Esophagus muscularis mucosa (tissue), 4 donors: ENCODE results near the gene TTLL5. TPM values are rescaled to one million over a fixed set of nuclear protein-coding genes. Genes with fewer than 3 reads are reported as not detected.

Experiments
- DNase-seq: peaks from one replicate; pipeline ENCODE4 v3.0.0-alpha.2; 2017; ENCODE audit errors: extremely low spot score
- H3K27ac ChIP-seq, 4 donors: fragments of 200-600 bp; sonication (generic); replicated peaks in 1 of 4; 1 replicate in 3 of 4; 2 replicates in 1 of 4; pipeline ENCODE4 v1.5.1; 2016 to 2019; ENCODE audit warnings: mild to moderate bottlenecking in 1 of 4
- H3K27me3 ChIP-seq, 4 donors: fragments of 200-600 bp; sonication (generic); one replicate each; pipeline versions ENCODE4 v1.5.1 to v1.6.0; 2016 to 2019
- H3K36me3 ChIP-seq, 4 donors: fragments of 200-600 bp; sonication (generic); one replicate each; pipeline ENCODE4 v1.5.1; 2016 to 2019
- H3K4me1 ChIP-seq, 4 donors: fragments of 200-600 bp; sonication (generic); one replicate each; pipeline ENCODE4 v1.5.1; 2016 to 2019
- H3K4me3 ChIP-seq, 4 donors: fragments of 200-600 bp; sonication (generic); 1 replicate in 2 of 4; 2 replicates in 2 of 4; pipeline ENCODE4 v1.5.1; 2016 to 2019; ENCODE audit warnings: mild to moderate bottlenecking in 4 of 4, moderate library complexity in 1 of 4
- H3K9me3 ChIP-seq, 4 donors: fragments of 200-600 bp; sonication (generic); 1 replicate in 3 of 4; 2 replicates in 1 of 4; pipeline ENCODE4 v1.5.1; 2016 to 2019
- EP300 ChIP-seq: sonication (generic); formaldehyde crosslinking; IDR thresholded peaks from one replicate; pipeline ENCODE4 v1.6.1; 2017; ENCODE audit warnings: antibody characterized with exemption
- POLR2A ChIP-seq: fragments of 450-650 bp; IDR thresholded peaks from one replicate; pipeline ENCODE4 v1.6.1; 2017; ENCODE audit warnings: antibody characterized with exemption, moderate library complexity, mild to moderate bottlenecking, low read depth
- POLR2AphosphoS5 ChIP-seq, 2 donors: sonication (generic); formaldehyde crosslinking; IDR thresholded peaks; one replicate each; pipeline ENCODE4 v1.6.1; 2017; ENCODE audit warnings: antibody characterized with exemption in 2 of 2
- WGBS: methylation state at CpG from one replicate; pipeline ENCODE4 v1.1.5; 2018; 5-methylcytosine and 5-hydroxymethylcytosine counted together
- intact Hi-C: fragments of 100-400 bp; cut with DNase I; formaldehyde crosslinking; loops from one replicate; pipeline ENCODE4 v1.15.1; 2023
- total RNA-seq, 4 donors: library from RNA; depleted of rRNA; stranded (reverse); fragments of >200 nt; gene quantifications; one replicate each; pipeline versions ENCODE4 v1.1.0 to v1.2.1, GENCODE V29; 2016
- TF ChIP-seq, protein P1 (sequence below), 3 experiments: fragments of 200-600 bp in 2 of 3; fragments of 450-650 bp in 1 of 3; sonication (generic) in 2 of 3; IDR thresholded peaks; one replicate each; pipeline ENCODE4 v1.5.1; 2017 to 2019; ENCODE audit warnings: antibody characterized with exemption in 3 of 3, mild to moderate bottlenecking in 2 of 3, moderate library complexity in 1 of 3

TTLL5 gene
- total RNA-seq, 4 donors from 2014 or later = 16.9 to 26.6 (median 21.2) TPM

DNA sequence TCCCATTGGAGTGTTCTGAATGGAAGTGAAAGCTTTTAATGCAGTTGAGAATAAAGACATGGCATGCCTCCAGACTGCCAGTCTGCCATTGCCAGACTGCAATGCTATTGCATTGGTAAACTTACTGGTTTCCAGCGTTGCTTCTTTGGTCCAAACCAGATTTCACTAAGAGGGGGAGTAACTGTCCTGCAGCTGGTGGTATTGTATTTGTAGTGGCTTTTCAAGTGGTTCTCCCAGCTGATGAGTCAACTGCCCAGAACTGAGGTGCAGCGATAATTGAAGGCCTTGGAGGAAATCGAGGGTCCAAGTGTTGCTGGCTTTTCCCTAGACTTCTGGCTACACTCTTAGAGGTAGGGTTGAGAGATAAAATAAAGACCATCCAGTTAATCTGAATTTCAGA lies 32.2 kb upstream of the TTLL5 start:
- intact Hi-C loops = no loop called here
- Histone ChIP-seq H3K27me3 (no peaks in the 10 kb centered on the region), H3K27ac (no peak overlapping the region), H3K4me1 (no peaks in the 10 kb centered on the region), H3K4me3 (no peak overlapping the region), H3K9me3 (no peaks in the 10 kb centered on the region), H3K36me3 (no peaks in the 10 kb centered on the region)
- no peak for DNase-seq
- 92% methylated on average over 3 of the region's 3 CpGs for WGBS
- no peak for TF ChIP-seq EP300

DNA sequence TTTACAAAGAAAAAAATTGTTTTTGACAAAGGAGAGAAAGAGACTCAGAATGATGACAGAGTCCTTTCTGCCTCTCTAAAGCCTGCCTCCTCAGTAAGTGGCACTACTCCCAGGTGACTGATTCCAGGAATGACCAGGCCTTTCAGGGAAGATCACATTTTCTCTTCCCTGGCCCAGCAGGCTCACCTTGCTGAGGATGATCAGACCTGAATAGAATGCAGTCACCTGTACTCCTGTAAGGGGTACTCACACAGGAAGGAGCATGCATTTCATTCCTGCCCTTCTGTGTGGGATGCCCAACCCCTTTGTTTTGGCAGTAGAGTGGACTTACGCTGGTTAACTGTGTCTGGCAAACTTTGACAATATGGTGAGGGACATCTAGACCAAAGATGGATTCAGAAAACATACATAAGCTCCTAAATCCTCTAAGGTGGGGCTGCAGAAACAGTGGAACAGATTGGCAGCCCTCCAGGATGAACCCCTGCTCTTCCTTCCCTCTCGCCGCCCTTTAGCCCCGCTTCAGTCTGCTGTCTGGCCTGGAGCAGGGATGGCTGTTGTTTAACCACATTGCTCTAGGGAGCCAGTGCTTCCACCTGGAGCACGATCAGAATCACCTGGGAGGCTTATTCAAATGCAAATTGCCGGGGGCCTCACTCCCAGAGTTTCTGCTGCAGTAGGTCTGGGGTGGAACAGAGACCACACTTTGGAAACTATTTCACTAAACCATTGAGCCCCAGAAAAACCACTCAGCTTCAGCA lies 30.2 kb upstream of the TTLL5 start:
- Histone ChIP-seq H3K4me1 (no peaks in the 10 kb centered on the region), H3K4me3 (no peak overlapping the region), H3K36me3 (no peaks in the 10 kb centered on the region), H3K27me3 (no peaks in the 10 kb centered on the region), H3K27ac (no peak overlapping the region), H3K9me3 (no peaks in the 10 kb centered on the region)
- WGBS = 85% methylated on average over 6 of the region's 6 CpGs
- intact Hi-C loops = no loop called here
- TF ChIP-seq POLR2AphosphoS5 (IDR thresholded peaks at IDR 0.05) (no peak), EP300 (no peak), POLR2A (no peak)
- TF ChIP-seq, protein P1, sequence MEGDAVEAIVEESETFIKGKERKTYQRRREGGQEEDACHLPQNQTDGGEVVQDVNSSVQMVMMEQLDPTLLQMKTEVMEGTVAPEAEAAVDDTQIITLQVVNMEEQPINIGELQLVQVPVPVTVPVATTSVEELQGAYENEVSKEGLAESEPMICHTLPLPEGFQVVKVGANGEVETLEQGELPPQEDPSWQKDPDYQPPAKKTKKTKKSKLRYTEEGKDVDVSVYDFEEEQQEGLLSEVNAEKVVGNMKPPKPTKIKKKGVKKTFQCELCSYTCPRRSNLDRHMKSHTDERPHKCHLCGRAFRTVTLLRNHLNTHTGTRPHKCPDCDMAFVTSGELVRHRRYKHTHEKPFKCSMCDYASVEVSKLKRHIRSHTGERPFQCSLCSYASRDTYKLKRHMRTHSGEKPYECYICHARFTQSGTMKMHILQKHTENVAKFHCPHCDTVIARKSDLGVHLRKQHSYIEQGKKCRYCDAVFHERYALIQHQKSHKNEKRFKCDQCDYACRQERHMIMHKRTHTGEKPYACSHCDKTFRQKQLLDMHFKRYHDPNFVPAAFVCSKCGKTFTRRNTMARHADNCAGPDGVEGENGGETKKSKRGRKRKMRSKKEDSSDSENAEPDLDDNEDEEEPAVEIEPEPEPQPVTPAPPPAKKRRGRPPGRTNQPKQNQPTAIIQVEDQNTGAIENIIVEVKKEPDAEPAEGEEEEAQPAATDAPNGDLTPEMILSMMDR (IDR thresholded peaks at IDR 0.05) = no peak
- DNase-seq = no peak

DNA sequence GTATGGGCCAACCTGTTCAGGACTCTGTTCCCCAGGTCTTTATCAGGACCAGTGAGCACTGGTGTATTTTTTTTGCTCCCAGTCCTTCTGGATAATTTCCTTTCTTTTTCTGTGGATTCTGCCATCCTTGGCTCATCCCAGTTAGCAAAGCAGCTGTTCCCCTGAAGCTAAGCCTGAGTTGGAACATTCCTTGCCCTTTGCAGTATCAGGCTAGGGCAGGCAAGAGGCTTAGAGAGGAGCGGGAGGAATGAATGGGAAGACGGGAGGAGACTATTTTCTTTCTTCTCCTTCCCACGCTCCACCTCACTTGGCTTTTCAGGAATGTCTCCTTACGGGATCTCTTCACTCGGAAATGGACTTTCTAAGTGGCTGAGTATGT lies 29.6 kb upstream of the TTLL5 start:
- no peaks in the 10 kb centered on the region for H3K9me3 ChIP-seq
- intact Hi-C loops = no loop called here
- DNase-seq = no peak
- no peak overlapping the region for H3K4me3 ChIP-seq
- H3K27me3 ChIP-seq = no peaks in the 10 kb centered on the region
- no peak overlapping the region for H3K27ac ChIP-seq
- TF ChIP-seq POLR2A (no peak), POLR2AphosphoS5 (IDR thresholded peaks at IDR 0.05) (no peak)
- TF ChIP-seq, protein P1 (IDR thresholded peaks at IDR 0.05) = no peak
- H3K4me1 ChIP-seq = no peaks in the 10 kb centered on the region
- H3K36me3 ChIP-seq = no peaks in the 10 kb centered on the region
- 76% methylated on average over 5 of the region's 5 CpGs for WGBS

DNA sequence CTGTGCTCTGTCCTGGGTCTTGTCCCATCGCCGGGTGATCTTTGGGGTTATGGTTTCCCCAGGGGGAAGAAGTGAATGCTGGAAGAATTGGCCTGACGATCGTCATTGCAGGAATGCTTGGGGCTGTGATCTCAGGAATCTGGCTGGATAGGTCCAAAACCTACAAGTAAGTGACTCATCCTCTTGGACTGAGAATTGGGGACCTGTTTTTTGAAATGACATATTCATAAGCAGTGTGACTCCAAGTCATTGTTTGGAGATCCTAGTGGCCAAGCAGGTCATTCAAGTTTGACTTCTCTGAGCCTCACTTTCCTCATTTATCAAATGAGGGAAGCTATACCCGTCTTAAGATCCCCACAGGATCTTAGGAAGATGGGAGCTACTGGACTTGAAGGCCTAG lies 26.2 kb upstream of the TTLL5 start:
- WGBS = 100% methylated on average over 5 of the region's 5 CpGs
- intact Hi-C loops = no loop called here
- Histone ChIP-seq H3K36me3 (no peaks in the 10 kb centered on the region), H3K4me3 (no peak overlapping the region), H3K27ac (no peak overlapping the region), H3K4me1 (no peaks in the 10 kb centered on the region), H3K9me3 (no peaks in the 10 kb centered on the region), H3K27me3 (no peaks in the 10 kb centered on the region)
- no peak for DNase-seq
- TF ChIP-seq, protein P1 (IDR thresholded peaks at IDR 0.05) = no peak
- TF ChIP-seq EP300 (no peak), POLR2AphosphoS5 (IDR thresholded peaks at IDR 0.05) (no peak), POLR2A (no peak)

DNA sequence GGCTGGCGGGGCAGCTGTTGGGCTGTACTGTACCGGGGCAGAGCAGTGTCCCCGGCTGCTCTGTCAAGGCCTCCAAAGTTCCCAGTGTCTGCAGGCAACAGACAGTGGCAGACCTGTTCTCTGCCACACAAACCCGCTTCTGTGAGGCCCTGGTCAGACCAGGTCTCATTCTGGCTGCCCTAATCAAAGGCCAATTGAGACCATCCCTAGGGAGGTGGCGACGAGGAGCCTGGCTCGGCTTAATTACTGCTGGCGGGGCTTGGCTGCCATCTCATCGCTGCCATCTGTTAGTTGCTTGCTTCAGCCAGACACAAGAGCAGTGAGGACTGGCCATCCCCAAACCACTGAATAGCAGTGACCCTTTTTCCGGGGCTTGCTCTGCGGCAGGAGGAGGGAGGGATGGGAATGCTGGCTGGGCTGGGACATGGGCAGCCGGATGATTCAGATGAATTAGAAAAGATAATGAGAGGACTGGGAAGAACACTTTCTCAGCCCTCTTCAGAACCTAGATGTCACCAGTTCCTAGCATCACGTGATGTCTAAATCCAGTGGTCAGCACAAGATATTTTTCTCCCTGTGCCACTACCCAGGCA lies 24.9 kb upstream of the TTLL5 start:
- WGBS = 67% methylated on average over 13 of the region's 13 CpGs
- DNase-seq = no peak
- no peaks in the 10 kb centered on the region for H3K36me3 ChIP-seq
- H3K27me3 ChIP-seq = no peaks in the 10 kb centered on the region
- no peaks in the 10 kb centered on the region for H3K9me3 ChIP-seq
- H3K27ac ChIP-seq = no peak overlapping the region
- intact Hi-C loops = no loop called here
- TF ChIP-seq, protein P1 (IDR thresholded peaks at IDR 0.05) = no peak
- TF ChIP-seq POLR2A (no peak), POLR2AphosphoS5 (IDR thresholded peaks at IDR 0.05) (no peak), EP300 (no peak)
- no peaks in the 10 kb centered on the region for H3K4me1 ChIP-seq
- no peak overlapping the region for H3K4me3 ChIP-seq
